Spleen (tissue), 11 donors: ENCODE data around the gene ZNF683. TPM values are rescaled to one million over a fixed set of nuclear protein-coding genes. Genes with fewer than 3 reads are reported as not detected.
A peak's percentile ranks its signal among the peaks of the same experiment; 100 is the strongest.

Source experiments
- DNase-seq: peaks from one replicate; pipeline ENCODE4 v3.0.0-alpha.2; 2020
- H3K27ac ChIP-seq, 8 donors: fragments of 200-600 bp; sonication (generic) in 7 of 8; 1 replicate in 4 of 8; 2 replicates in 4 of 8; pipeline versions ENCODE4 v1.5.0 to v1.8.0; 2016 to 2021; ENCODE audit warnings: inconsistent platforms in 4 of 8, mild to moderate bottlenecking in 4 of 8, moderate library complexity in 1 of 8
- H3K27me3 ChIP-seq, 7 donors: fragments of 200-600 bp; sonication (generic) in 6 of 7; replicated peaks in 1 of 7; 1 replicate in 4 of 7; 2 replicates in 3 of 7; pipeline versions ENCODE4 v1.5.0 to v1.8.0; 2016 to 2021; ENCODE audit warnings: inconsistent platforms in 3 of 7, mild to moderate bottlenecking in 1 of 7
- H3K36me3 ChIP-seq, 6 donors: fragments of 200-600 bp; sonication (generic) in 5 of 6; 1 replicate in 4 of 6; 2 replicates in 2 of 6; pipeline versions ENCODE4 v1.5.0 to v1.8.0; 2016 to 2021; ENCODE audit warnings: inconsistent platforms in 2 of 6
- H3K4me1 ChIP-seq, 6 donors: fragments of 200-600 bp; sonication (generic) in 5 of 6; 1 replicate in 3 of 6; 2 replicates in 3 of 6; pipeline versions ENCODE4 v1.5.0 to v1.8.0; 2016 to 2021; ENCODE audit warnings: inconsistent platforms in 3 of 6
- H3K4me3 ChIP-seq, 8 donors: fragments of 200-600 bp; sonication (generic) in 7 of 8; 1 replicate in 4 of 8; 2 replicates in 4 of 8; pipeline versions ENCODE4 v1.5.0 to v1.8.0; 2016 to 2021; ENCODE audit warnings: inconsistent platforms in 4 of 8, mild to moderate bottlenecking in 4 of 8, moderate library complexity in 2 of 8
- H3K9me3 ChIP-seq, 8 donors: fragments of 200-600 bp; sonication (generic) in 7 of 8; 1 replicate in 4 of 8; 2 replicates in 4 of 8; pipeline versions ENCODE4 v1.5.0 to v1.8.0; 2016 to 2021; ENCODE audit warnings: inconsistent platforms in 4 of 8
- CTCF ChIP-seq, 11 experiments: fragments of 200-600 bp in 7 of 11; fragments of 450-650 bp in 4 of 11; sonication (generic) in 4 of 11; IDR thresholded peaks in 8 of 11; conservative IDR thresholded peaks in 3 of 11; 1 replicate in 7 of 11; 2 replicates in 4 of 11; pipeline versions ENCODE4 v1.4.0 to v1.8.0; 2016 to 2021; ENCODE audit warnings: antibody characterized with exemption in 11 of 11, inconsistent platforms in 4 of 11, mild to moderate bottlenecking in 1 of 11
- POLR2A ChIP-seq, 3 donors: fragments of 450-650 bp; IDR thresholded peaks; one replicate each; pipeline ENCODE4 v1.5.1; 2017; ENCODE audit warnings: antibody characterized with exemption in 3 of 3, mild to moderate bottlenecking in 1 of 3
- POLR2AphosphoS5 ChIP-seq, 3 donors: sonication (generic); formaldehyde crosslinking; IDR thresholded peaks; one replicate each; pipeline ENCODE4 v1.5.1; 2017; ENCODE audit warnings: antibody characterized with exemption in 3 of 3
- WGBS, 5 donors: extraction: QIAGEN DNeasy Blood & Tissue Kit in 3 of 5; methylation state at CpG; one replicate each; pipeline versions ENCODE4 v1.1.5 to v1.1.7; 2013 to 2018; 5-methylcytosine and 5-hydroxymethylcytosine counted together
- intact Hi-C: fragments of 100-400 bp; cut with DNase I; formaldehyde crosslinking; loops from one replicate; pipeline ENCODE4 v1.15.0; 2023; ENCODE audit warnings: low total_unique reads
- polyA plus RNA-seq, 3 donors: library from polyadenylated mRNA; stranded (reverse); fragments of 200-250 nt; gene quantifications; one replicate each; pipeline ENCODE4 v1.2.1, GENCODE V29; 2013
- total RNA-seq, 7 donors: library from RNA; depleted of rRNA in 3 of 7; stranded (reverse); fragments of >200 nt in 3 of 7; fragmentation: NEBNext Ultra II Directional in 4 of 7; extraction: Animal tissue kit (Norgen Biotek cat#: 25700) in 4 of 7; gene quantifications; one replicate each; pipeline versions ENCODE4 v1.1.0 to v1.2.1, GENCODE V29; 2016 to 2021
- donor health status: healthy with polysubstance abuse.
- donor health status: DM: no; HTN: no; CAD: no; lungs with moderate emphysema.
- donor health status: DM: no; HTN: no; CAD: no.
- donor health status: Bipolar disorder and iron deficiency.
- donor health status: healthy.
- donor health status: DM: no; HTN: no; CAD: no.
- donor health status: DM: yes; HTN: yes; CAD: no.

ZNF683 gene
- total and polyA plus RNA-seq, 10 donors, result 0.17 to 1.5 (median 0.50) TPM; not detected in 2

GRCh38 chr1:26324550-26324949, 48.0 kb downstream of the ZNF683 start:
- 81 to 88% (median 85%) methylated on average over 3 of the region's 3 CpGs for WGBS, 5 donors
- peaks cover 0 to 68% (median 7%) of the 10 kb centered on the region in 6 donors for H3K36me3 ChIP-seq
- H3K9me3 ChIP-seq, result no peaks in the 10 kb centered on the region
- H3K27me3 ChIP-seq, result no peaks in the 10 kb centered on the region
- no peak overlapping the region for H3K27ac ChIP-seq
- no peak for DNase-seq
- peaks cover 18 to 41% (median 30%) of the 10 kb centered on the region in 6 donors for H3K4me1 ChIP-seq
- TF ChIP-seq CTCF (IDR thresholded peaks at IDR 0.05 in 8 of 11, conservative IDR thresholded peaks at IDR 0.05 in 3 of 11), result no peak
- no peak for TF ChIP-seq POLR2A (IDR thresholded peaks at IDR 0.05)
- TF ChIP-seq POLR2AphosphoS5 (IDR thresholded peaks at IDR 0.05), result peak in 1 of 3 donors; percentile 67
- intact Hi-C loops, result no loop called here
- no peak overlapping the region for H3K4me3 ChIP-seq

GRCh38 chr1:26323382-26323781, 49.2 kb downstream of the ZNF683 start:
- DNase-seq, result no peak
- no peak for TF ChIP-seq POLR2AphosphoS5 (IDR thresholded peaks at IDR 0.05)
- TF ChIP-seq CTCF (IDR thresholded peaks at IDR 0.05 in 8 of 11, conservative IDR thresholded peaks at IDR 0.05 in 3 of 11), result no peak
- no peak for TF ChIP-seq POLR2A (IDR thresholded peaks at IDR 0.05)
- H3K36me3 ChIP-seq, result peaks cover 0 to 67% (median 7%) of the 10 kb centered on the region in 6 donors
- no peaks in the 10 kb centered on the region for H3K27me3 ChIP-seq
- H3K4me1 ChIP-seq, result peaks cover 18 to 52% (median 34%) of the 10 kb centered on the region in 6 donors
- H3K27ac ChIP-seq, result no peak overlapping the region
- no peak overlapping the region for H3K4me3 ChIP-seq
- intact Hi-C loops, result no loop called here
- H3K9me3 ChIP-seq, result no peaks in the 10 kb centered on the region
- WGBS, 5 donors, result 83 to 97% (median 93%) methylated on average over 2 of the region's 2 CpGs

- Histone ChIP-seq H3K36me3 (peaks cover 0 to 58% (median 7%) of the 10 kb centered on the region in 6 donors), H3K4me3 (peak overlapping the region in 1 of 8 donors; percentile 85), H3K27me3 (no peaks in the 10 kb centered on the region), H3K27ac (peak overlapping the region in 3 of 8 donors; percentile 87 to 92 (median 87)), H3K4me1 (peaks cover 23 to 66% (median 46%) of the 10 kb centered on the region in 6 donors), H3K9me3 (no peaks in the 10 kb centered on the region)
- 70 to 86% (median 75%) methylated on average over 10 of the region's 10 CpGs for WGBS, 5 donors
- DNase-seq, result no peak
- TF ChIP-seq POLR2A (IDR thresholded peaks at IDR 0.05) (no peak), POLR2AphosphoS5 (IDR thresholded peaks at IDR 0.05) (peak in 2 of 3 donors; percentile 16 to 70), CTCF (IDR thresholded peaks at IDR 0.05 in 8 of 11, conservative IDR thresholded peaks at IDR 0.05 in 3 of 11) (no peak)
- intact Hi-C loops, result no loop called here
These were observed 50.6 kb downstream of the ZNF683 start for GRCh38 chr1:26322042-26322331.

GRCh38 chr1:26321315-26322041, 51.1 kb downstream of the ZNF683 start:
- H3K27me3 ChIP-seq, result no peaks in the 10 kb centered on the region
- WGBS, 5 donors, result 12 to 20% (median 18%) methylated on average over 14 to 16 of the region's 16 CpGs
- peaks cover 0 to 58% (median 7%) of the 10 kb centered on the region in 6 donors for H3K36me3 ChIP-seq
- peak in 2 of 3 donors; percentile 71 to 87 for TF ChIP-seq POLR2AphosphoS5 (IDR thresholded peaks at IDR 0.05)
- TF ChIP-seq POLR2A (IDR thresholded peaks at IDR 0.05), result no peak
- TF ChIP-seq CTCF (IDR thresholded peaks at IDR 0.05 in 8 of 11, conservative IDR thresholded peaks at IDR 0.05 in 3 of 11), result peak; percentile 90 to 99 (median 96)
- H3K27ac ChIP-seq, result peak overlapping the region in 6 of 8 donors; percentile 17 to 92 (median 87)
- no peaks in the 10 kb centered on the region for H3K9me3 ChIP-seq
- H3K4me3 ChIP-seq, result peak overlapping the region in 5 of 8 donors; percentile 4 to 85 (median 72)
- intact Hi-C loops, result loop anchor here (2.0 kb wide), 1 partner anchor 37 kb away; no protein-coding TSS in a partner anchor
- peaks cover 24 to 71% (median 51%) of the 10 kb centered on the region in 6 donors for H3K4me1 ChIP-seq
- DNase-seq, result peak; percentile 98
